WERI-Rb-1 (cell line): Measurements from ENCODE around the gene HHATL.

Experiments used
- DNase-seq: peaks from one replicate; pipeline ENCODE4 v3.0.0-alpha.2; 2020
- H3K27ac ChIP-seq: fragments of 250-450 bp; sonication (Bioruptor Pico); 2 replicates; pipeline ENCODE4 v1.5.1; 2020; ENCODE audit warnings: mild to moderate bottlenecking, moderate library complexity
- H3K27me3 ChIP-seq: fragments of 250-450 bp; sonication (Bioruptor Pico); 2 replicates; pipeline ENCODE4 v1.5.1; 2021; ENCODE audit warnings: mild to moderate bottlenecking, low read depth, moderate library complexity; ENCODE audit not compliant: insufficient read depth, severe bottlenecking
- H3K36me3 ChIP-seq: fragments of 250-450 bp; sonication (Bioruptor Pico); 2 replicates; pipeline ENCODE4 v1.5.1; 2020; ENCODE audit warnings: mild to moderate bottlenecking, moderate library complexity
- H3K4me3 ChIP-seq: 2 replicates; pipeline ENCODE4 v1.5.1; 2011; ENCODE audit warnings: low read depth, mild to moderate bottlenecking, control low read depth, low read length
- H3K9me3 ChIP-seq: fragments of 250-450 bp; sonication (Bioruptor Pico); 2 replicates; pipeline ENCODE4 v1.5.1; 2021; ENCODE audit warnings: mild to moderate bottlenecking, moderate library complexity; ENCODE audit not compliant: severe bottlenecking
- TF ChIP-seq, protein P1 (sequence below): IDR thresholded peaks from 2 replicates; pipeline ENCODE4 v1.5.1; 2011; ENCODE audit warnings: low read depth, mild to moderate bottlenecking, control low read depth, inconsistent platforms, low read length

HHATL gene

DNA sequence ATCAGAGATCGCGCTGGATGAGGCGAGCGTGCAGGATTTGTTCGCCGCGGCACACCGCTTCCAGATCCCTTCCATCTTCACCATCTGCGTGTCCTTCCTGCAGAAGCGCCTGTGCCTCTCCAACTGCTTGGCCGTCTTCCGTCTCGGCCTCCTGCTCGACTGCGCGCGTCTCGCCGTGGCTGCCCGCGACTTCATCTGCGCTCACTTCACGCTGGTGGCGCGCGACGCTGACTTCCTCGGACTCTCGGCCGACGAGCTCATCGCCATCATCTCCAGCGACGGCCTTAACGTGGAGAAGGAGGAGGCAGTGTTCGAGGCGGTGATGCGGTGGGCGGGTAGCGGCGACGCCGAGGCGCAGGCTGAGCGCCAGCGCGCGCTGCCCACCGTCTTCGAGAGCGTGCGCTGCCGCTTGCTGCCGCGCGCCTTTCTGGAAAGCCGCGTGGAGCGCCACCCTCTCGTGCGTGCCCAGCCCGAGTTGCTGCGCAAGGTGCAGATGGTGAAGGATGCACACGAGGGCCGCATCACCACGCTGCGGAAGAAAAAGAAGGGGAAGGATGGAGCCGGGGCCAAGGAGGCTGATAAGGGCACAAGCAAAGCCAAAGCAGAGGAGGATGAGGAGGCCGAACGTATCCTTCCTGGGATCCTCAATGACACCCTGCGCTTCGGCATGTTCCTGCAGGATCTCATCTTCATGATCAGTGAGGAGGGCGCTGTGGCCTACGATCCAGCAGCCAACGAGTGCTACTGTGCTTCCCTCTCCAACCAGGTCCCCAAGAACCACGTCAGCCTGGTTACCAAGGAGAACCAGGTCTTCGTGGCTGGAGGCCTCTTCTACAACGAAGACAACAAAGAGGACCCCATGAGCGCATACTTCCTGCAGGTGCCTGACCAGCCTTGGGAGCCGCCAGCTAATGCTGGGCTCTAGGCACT, 16.4 kb downstream of the HHATL start:
- no peak overlapping the region for H3K27ac ChIP-seq
- DNase-seq, result peak; percentile 4
- no peaks in the 10 kb centered on the region for H3K9me3 ChIP-seq
- H3K36me3 ChIP-seq, result no peaks in the 10 kb centered on the region
- no peaks in the 10 kb centered on the region for H3K27me3 ChIP-seq
- TF ChIP-seq, protein P1, sequence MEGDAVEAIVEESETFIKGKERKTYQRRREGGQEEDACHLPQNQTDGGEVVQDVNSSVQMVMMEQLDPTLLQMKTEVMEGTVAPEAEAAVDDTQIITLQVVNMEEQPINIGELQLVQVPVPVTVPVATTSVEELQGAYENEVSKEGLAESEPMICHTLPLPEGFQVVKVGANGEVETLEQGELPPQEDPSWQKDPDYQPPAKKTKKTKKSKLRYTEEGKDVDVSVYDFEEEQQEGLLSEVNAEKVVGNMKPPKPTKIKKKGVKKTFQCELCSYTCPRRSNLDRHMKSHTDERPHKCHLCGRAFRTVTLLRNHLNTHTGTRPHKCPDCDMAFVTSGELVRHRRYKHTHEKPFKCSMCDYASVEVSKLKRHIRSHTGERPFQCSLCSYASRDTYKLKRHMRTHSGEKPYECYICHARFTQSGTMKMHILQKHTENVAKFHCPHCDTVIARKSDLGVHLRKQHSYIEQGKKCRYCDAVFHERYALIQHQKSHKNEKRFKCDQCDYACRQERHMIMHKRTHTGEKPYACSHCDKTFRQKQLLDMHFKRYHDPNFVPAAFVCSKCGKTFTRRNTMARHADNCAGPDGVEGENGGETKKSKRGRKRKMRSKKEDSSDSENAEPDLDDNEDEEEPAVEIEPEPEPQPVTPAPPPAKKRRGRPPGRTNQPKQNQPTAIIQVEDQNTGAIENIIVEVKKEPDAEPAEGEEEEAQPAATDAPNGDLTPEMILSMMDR, result no peak
- H3K4me3 ChIP-seq, result no peak overlapping the region

DNA sequence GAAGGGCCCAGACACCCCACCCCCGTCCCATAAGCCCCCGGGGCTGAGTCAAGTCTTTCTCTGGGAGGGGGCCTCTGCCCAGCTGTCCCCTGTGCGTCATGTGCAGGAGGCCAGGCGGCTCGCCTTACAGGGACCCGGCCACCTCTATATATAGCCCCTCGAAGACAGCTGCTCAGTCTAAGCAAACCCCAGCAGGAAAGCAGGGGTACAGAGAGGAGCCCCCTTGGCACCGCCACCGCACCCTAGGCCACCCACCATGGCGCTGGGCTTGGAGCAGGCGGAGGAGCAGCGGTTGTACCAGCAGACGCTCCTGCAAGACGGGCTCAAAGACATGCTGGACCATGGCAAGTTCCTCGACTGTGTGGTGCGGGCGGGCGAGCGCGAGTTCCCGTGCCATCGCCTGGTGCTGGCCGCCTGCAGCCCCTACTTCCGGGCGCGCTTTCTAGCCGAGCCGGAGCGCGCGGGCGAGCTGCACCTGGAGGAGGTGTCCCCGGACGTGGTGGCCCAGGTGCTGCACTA, 17.2 kb downstream of the HHATL start, which contains the start of gene KLHL40:
KLHL40 (plus strand) TSS at position 175 of the 519 bp plus-strand sequence; CDS start at position 257, 82 bp downstream.
- H3K36me3 ChIP-seq, result no peaks in the 10 kb centered on the region
- peak; percentile 5 for DNase-seq
- TF ChIP-seq, protein P1, result no peak

DNA sequence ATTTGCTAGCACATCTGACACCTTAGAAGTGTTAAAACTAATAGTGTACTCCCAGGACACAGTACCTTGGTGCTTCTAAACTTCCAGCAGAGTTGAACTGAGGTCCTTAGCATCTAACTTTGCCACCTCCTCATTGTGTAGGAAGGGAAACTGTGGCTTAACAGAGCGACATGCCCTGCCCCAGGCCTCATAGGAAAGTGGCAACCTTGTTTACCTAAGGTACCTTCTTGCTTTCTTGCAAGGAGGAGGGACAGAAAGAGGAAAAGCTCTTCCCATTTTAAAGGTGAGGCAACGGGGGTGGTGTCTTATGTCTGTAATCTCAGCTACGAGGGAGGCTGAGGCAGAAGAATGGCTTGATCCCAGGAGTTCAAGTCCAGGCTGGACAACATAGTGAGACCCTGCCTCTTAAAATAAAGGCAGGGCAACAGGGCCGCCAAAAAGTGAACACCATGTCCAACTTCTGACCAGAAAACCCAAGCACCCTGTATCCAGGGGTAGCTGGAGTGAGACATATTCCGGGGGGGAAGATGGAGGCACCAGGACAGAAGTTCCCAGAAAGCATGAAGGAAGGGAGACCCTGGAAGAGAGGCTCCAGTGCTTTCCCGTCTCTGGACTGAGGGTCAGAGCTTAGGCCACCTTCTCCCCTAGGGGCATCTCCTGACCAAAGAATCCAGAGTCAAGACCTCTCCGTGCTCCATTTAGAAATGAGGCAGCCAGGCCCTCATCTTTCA, 17.8 kb downstream of the HHATL start:
- H3K4me3 ChIP-seq, result no peak overlapping the region
- H3K27ac ChIP-seq, result no peak overlapping the region
- H3K36me3 ChIP-seq, result no peaks in the 10 kb centered on the region
- no peak for DNase-seq
- no peaks in the 10 kb centered on the region for H3K27me3 ChIP-seq
- TF ChIP-seq, protein P1, result no peak
- no peaks in the 10 kb centered on the region for H3K9me3 ChIP-seq

More for the DNA sequence above, 17.2 kb downstream of the HHATL start, which contains the start of gene KLHL40:
- no peak within 1 kb of the TSS for H3K4me3 ChIP-seq
- H3K27ac ChIP-seq, result no peak within 1 kb of the TSS
- H3K27me3 ChIP-seq, result no peaks in the 10 kb centered on the region
- no peaks in the 10 kb centered on the region for H3K9me3 ChIP-seq

DNA sequence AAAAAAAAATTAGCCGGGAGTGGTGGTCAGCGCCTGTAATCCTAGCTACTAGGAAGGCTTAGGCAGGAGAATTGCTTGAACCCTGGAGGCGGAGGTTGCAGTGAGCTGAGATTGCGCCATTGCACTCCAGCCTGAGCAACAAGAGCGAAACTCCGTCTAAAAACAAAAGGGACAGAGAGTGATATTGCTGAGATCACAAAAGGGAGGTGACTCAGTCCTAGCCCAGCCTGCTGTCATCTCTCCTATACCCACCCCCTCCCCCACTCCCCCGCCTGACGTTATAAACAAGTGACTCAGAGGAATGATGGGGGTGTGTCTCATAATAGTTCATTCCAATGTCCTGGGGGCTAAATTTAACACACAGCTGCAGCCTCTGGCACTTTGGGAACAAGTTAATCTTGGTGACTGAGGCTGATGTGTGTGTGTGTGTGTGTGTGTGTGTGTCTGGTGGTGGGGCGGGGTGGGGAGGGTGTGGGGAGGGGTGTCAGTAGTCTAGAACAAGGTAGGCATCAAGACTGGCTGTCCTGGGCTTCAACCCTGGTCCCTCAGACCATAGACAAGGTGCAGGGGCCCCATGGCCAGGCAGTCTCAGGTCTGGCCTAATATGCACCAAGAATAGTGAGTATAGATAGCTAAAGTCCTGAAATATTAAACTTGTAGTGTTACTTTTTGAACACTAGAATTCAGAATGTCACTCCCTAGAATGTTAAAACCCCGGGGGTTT, 18.6 kb downstream of the HHATL start:
- DNase-seq, result peak; percentile 5
- no peak overlapping the region for H3K4me3 ChIP-seq
- TF ChIP-seq, protein P1, result no peak
- H3K27me3 ChIP-seq, result no peaks in the 10 kb centered on the region
- H3K27ac ChIP-seq, result no peak overlapping the region
- H3K9me3 ChIP-seq, result no peaks in the 10 kb centered on the region
- no peaks in the 10 kb centered on the region for H3K36me3 ChIP-seq

DNA sequence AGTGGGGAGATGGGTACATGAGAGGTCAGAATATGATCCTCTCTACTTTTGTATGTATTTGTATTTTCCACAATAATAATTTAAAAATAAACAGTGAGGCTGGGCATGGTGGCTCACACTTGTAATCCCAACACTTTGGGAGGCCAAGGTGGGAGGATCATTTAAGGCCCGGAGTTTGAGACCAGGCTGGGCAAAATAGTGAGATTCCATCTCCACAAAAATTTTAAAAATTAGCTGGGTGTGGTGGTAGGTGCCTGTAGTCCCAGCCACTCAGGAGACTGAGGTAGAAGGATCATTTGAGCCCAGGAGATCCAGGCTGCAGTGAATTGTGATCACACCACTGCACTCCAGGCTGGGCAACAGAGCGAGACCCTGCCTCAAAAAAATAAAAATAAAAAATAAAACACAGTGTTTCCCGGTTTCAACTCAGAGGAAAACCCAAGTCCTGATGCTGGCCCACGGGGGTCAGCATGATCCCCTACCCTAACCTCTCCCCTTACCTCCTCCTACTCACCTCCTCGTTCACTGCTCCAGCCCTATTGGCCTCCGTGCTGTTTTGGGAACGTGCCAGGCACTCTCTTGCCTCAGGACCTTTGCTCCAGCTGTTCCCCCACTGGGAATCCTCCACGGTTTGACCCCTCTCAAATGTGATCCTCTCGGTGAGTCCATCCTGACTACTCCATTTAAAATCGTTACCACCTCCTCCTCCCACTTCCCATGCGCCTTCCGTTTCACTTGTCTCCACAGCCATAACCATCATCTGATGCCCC, 20.1 kb downstream of the HHATL start:
- DNase-seq, result peak; percentile 2
- Histone ChIP-seq H3K9me3 (no peaks in the 10 kb centered on the region), H3K36me3 (no peaks in the 10 kb centered on the region), H3K4me3 (no peak overlapping the region), H3K27me3 (no peaks in the 10 kb centered on the region), H3K27ac (no peak overlapping the region)
- TF ChIP-seq, protein P1, result no peak
